ENCODE measurements around the gene SPIB.
"Not testable (repeated sequence)": the region's sequence is repeated elsewhere in the genome, so short reads cannot be mapped to it uniquely, and the experiment has no call there.

The SPIB gene

DNA sequence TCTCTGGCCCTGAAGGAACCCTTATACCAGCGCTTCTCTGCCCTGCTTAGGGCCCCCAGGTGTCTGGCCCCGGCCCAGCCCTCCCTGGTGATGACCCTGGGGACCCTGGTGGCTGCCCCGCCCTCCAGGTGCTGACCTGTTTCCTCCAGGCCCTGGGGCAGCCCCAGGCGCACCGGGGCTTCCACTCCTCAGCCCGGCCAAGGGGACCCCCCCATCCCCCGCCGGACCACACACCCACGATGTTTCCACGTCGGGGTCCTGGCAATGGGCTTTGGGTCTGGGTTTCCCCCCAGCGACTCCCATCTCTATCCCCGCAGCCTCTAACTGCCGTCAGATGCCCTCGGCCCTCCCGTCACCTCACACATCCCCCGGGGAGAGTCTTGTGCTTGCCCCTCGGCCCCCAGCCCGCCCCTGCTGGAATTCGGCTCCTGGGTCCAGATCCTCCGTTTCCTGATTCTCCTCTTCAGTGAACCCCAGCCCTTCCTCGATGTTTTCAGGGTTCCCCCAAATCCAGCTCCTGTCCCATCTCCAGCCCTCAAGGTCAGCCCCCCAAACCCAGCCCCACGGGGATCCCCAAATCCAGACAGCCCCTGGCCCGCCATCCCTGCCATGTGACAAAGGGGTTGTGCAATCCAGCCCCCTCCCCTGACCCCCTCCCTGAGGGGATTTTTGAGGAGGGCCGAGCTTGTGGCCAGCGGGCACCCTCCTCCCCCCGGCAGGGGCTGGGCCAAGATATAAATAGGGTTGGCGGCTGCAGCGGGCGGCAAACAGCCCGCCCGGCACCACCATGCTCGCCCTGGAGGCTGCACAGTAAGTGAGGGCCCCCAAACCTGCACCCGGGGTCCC lies at the start of gene SPIB:
TSS of gene SPIB (plus strand) at position 763 of the 846 bp plus-strand sequence. CDS start at position 788, 25 bp downstream.
- no peak for DNase-seq

DNA sequence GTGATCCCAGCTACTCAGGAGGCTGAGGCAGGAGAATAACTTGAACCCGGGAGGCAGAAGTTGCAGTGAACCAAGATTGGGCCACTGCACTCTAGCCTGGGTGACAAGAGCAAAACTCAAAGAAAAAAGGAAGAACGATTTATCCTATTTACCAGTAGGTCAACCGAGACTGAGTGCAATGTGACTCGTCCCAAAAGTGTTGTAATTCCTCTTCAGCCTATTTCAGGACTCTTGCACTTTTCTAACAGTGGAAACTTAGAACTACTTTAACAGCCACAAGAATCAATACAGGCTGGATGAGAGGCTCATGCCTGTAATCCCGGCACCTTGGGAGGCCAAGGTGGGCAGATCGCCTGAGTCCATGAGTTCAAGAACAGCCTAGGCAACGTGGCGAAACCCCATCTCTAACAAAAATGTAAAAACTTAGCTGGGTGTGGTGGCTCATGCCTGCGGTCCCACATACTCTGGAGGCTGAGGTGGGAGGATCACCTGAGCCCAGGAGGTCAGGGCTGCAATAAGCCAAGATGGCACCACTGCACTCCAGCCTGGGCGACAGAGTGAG lies 46.7 kb upstream of the SPIB start:
- DNase-seq: no peak

DNA sequence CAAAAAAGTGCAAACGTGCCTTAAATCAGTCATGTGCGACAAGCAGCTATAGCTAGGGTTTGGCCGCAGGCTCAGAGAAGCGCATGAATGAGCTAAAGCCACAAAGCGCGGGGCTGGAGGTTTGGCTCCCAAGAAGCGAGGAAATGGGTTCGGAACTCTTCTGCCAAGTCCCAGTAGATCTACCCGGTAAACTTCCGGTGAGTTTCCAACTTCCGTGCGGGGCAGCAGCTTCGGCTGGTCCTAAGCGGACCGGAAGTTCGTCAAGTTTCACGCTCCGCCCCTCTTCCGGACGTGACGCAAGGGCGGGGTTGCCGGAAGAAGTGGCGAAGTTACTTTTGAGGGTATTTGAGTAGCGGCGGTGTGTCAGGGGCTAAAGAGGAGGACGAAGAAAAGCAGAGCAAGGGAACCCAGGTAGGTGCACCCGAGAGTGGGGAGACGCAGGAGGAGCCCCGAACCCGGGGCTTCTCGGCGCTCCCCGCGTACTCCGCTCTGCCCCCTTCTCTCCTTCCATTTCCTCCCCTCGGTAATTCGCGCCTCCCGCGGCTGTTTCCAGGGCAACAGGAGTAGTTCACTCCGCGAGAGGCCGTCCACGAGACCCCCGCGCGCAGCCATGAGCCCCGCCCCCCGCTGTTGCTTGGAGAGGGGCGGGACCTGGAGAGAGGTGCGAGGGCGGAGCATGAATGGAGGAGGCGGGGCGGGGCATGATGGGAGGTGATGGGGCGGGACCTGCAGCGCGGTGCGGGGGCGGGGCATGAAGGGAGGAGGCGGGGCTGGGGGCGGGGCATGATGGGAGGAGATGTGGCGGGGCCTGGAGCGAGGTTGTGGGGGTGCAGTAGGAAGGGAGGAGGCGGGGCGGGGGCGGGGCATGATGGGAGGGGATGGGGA lies 42.3 kb upstream of the SPIB start, which contains the start of gene NR1H2:
TSS of gene NR1H2 (plus strand) at position 292 of the 885 bp plus-strand sequence. CDS start 1,149 bp downstream, outside the sequence.
- DNase-seq: peak; percentile 97

DNA sequence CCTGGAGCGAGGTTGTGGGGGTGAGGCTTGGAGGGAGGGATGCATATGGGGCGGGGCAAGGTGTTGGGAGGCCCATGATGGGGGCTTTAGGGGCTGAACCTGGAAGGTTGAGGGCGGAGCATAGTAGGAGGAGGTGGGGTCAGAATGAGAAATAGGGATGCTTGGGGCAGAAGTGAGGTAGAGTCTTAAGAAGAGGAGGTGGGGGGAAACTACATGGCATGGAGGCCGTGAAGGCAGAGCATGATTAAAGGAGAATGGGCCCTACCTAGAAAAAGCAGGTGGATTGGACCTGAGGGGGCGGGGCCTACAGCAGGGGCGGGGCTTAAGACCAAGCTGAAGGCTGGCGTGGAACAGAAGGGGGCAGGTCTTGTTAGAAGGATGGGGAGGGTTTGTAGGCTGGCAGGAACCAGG lies 41.7 kb upstream of the SPIB start:
- peak; percentile 71 for DNase-seq

DNA sequence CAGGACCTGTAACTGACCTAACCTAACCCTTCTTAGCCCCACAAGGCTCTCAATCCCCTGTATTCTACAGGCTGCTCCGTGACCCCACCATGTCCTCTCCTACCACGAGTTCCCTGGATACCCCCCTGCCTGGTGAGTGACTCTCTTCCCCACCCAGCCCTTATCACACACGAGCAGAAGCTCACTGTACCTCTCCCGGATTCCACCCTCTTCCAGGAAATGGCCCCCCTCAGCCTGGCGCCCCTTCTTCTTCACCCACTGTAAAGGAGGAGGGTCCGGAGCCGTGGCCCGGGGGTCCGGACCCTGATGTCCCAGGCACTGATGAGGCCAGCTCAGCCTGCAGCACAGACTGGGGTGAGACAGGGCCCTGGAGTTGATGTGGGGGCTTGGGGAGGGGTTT lies 41.2 kb upstream of the SPIB start:
- no peak for DNase-seq

DNA sequence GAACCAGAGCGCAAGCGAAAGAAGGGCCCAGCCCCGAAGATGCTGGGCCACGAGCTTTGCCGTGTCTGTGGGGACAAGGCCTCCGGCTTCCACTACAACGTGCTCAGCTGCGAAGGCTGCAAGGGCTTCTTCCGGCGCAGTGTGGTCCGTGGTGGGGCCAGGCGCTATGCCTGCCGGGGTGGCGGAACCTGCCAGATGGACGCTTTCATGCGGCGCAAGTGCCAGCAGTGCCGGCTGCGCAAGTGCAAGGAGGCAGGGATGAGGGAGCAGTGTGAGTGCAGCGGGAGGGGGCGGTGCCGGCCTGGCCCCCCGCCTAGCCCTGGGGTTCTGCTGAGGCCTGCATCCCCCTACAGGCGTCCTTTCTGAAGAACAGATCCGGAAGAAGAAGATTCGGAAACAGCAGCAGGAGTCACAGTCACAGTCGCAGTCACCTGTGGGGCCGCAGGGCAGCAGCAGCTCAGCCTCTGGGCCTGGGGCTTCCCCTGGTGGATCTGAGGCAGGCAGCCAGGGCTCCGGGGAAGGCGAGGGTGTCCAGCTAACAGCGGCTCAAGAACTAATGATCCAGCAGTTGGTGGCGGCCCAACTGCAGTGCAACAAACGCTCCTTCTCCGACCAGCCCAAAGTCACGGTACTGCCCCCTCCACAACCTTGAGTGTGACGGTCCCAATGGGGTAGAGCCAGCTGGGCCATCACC lies 40.4 kb upstream of the SPIB start:
- no peak for DNase-seq

DNA sequence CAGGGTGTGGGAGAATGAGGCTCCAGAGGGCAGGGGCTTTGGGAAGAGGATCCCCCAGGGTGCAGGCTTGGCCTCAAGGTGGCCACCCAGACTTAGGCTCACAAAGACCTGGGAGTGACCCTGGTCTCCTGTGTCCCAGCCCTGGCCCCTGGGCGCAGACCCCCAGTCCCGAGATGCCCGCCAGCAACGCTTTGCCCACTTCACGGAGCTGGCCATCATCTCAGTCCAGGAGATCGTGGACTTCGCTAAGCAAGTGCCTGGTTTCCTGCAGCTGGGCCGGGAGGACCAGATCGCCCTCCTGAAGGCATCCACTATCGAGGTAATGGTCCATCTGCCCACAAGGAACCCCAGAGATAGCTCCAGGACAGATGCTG lies 39.9 kb upstream of the SPIB start:
- DNase-seq: no peak

DNA sequence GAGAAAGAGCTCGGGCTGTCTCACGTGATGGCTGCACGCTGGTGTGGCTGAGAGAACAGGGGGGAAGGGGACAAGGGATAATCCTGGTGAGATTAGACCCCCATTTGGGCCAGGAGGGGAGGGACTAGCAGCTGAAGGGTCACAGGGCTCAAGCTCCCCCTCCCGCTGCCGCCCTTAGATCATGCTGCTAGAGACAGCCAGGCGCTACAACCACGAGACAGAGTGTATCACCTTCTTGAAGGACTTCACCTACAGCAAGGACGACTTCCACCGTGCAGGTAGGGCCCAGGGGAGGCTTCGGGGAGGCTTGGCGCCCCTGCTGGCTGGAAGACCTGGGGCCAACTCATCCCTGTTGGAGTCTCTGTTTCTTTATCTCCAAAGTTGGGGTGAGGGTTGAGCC lies 39.1 kb upstream of the SPIB start:
- no peak for DNase-seq

DNA sequence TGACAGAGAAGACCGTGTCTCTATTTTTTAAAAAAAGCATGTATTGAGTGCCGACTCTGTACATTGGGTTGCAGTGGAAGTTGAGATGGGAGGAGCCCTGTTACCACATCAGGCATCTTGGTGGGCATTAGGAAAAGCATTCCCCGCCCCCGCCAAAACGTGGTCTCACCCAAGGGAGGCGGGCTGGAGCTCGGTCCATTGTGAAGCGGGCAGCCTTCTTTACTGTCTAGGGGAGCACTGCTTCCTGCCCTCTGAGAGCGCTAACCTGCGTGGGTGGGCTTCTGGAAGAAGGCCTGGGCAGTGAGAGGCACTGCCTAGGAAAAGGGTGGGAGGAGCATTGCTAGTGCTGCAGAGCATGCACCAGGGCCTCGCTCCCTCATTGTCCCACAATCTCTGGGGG lies 38.6 kb upstream of the SPIB start:
- DNase-seq: no peak

DNA sequence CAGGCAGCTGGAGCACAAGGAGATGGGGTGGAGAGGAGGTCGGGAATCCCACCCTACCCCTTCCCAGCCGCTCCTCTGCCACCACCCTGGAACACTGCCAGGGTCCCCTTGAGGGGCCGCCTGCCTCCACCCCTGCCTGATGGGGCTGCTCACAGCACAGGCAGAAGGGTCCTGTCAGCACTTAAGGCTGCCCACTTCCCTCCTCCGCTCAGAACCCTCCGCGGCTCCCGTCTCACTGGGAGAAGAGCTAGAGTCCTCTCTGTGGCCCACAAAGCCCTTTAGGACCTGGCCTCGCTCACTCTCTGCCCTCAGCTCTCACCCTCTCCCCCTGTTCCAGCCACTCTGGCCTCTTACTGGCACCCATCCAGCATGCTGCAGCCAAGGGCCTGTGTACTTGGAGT lies 38.0 kb upstream of the SPIB start:
- no peak for DNase-seq

DNA sequence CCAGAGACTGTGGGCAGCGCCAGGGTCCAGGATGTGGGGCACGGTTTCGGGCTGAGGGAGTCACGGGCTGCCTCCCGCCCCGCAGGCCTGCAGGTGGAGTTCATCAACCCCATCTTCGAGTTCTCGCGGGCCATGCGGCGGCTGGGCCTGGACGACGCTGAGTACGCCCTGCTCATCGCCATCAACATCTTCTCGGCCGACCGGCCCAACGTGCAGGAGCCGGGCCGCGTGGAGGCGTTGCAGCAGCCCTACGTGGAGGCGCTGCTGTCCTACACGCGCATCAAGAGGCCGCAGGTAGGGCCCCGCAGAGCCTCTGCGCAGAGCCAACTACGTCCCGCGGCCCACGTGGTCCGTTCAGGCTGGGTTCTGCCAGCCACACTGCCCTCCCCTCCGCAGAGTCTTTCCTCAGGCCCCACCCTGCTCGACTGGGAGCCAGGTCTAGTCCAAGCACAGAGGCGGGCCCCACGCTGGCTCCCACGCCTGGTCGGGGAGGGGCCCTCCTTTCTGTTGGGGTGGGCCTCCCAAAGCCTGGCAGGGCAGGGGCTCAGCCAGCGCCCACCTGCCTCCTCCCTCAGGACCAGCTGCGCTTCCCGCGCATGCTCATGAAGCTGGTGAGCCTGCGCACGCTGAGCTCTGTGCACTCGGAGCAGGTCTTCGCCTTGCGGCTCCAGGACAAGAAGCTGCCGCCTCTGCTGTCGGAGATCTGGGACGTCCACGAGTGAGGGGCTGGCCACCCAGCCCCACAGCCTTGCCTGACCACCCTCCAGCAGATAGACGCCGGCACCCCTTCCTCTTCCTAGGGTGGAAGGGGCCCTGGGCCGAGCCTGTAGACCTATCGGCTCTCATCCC lies 36.6 kb upstream of the SPIB start:
- no peak for DNase-seq

DNA sequence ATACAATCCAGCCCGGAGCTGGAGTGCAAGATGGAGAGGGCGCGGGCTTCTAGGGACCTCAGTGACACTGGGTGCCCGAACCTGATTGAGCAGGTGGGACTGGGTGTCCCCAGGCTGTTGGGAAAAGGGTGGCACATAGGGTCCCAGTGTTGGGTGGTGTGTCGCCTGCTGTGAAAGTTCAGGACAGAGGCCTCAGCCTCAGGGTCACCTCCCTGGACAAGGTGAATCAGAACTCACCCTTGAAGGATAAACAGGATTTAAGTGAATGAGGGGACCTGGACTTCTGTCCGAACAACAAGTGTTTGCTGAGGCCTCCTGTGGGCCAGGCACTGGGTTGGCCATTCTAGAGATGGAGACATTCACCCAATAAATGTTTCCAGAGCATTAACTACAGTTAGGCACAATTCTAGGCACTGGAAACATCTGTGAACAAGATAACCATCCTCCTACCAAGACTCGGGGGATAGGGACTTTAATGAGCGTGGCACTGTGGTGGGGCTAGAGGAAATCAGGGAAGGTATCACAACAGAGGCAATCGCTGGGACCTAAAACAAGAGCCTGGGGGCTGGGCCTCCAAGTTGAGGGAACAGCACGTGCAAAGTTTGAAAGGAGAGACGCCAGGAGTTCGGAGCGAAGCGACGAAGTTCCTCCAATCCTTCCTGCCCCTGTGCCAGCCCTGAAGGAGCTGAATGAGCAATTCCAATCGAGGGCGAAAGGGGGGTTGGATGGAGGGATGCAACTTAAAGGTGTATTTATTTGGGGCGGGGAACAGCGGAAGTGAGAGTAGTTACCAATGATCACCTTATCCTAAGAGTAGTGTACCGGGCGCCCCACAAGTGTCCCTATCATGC lies 35.5 kb upstream of the SPIB start:
- DNase-seq: no peak

DNA sequence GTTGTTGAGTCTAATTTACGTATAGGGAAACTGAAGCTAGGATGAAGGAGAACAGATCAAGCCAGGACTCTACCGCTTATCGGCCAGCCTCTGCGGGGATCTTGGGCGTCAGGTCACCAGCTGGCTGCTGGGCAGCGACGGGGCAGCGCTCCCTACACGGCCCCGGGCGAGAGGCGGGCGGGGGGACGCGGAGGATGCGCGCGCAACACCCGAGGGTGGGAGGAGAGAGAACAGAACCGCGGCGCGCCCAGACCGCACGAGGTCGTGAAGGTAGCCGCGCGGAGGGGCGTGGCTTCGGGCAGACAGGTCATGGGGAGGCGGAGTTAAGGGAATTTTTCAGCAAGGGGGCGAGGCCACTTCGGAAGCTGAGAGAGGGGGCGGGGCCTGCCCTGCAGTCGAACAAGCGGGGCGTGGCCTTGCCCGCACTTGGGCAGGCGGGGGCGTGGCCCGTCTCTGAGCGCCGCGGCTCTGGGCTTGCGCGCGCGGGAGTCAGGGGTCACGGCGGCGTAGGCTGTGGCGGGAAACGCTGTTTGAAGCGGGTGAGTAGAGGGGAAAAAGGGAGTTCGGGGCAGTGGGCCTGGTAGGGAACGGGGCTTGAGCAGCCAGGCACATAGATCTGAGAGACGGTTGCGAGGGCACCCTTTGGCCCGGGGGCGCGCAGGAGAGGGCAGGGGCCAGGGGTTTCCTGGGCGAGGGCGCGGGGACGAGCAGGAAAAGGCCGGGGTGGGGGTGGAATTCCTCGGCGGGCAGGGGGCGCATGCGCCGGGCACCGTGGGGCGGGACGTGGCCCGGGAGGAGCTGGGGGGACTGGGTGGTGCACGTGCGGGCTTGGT lies 34.7 kb upstream of the SPIB start, which contains the start of gene POLD1:
TSS of gene POLD1 (plus strand) at position 496 of the 833 bp plus-strand sequence. CDS start 14,505 bp downstream, outside the sequence.
- peak; percentile 99 for DNase-seq

DNA sequence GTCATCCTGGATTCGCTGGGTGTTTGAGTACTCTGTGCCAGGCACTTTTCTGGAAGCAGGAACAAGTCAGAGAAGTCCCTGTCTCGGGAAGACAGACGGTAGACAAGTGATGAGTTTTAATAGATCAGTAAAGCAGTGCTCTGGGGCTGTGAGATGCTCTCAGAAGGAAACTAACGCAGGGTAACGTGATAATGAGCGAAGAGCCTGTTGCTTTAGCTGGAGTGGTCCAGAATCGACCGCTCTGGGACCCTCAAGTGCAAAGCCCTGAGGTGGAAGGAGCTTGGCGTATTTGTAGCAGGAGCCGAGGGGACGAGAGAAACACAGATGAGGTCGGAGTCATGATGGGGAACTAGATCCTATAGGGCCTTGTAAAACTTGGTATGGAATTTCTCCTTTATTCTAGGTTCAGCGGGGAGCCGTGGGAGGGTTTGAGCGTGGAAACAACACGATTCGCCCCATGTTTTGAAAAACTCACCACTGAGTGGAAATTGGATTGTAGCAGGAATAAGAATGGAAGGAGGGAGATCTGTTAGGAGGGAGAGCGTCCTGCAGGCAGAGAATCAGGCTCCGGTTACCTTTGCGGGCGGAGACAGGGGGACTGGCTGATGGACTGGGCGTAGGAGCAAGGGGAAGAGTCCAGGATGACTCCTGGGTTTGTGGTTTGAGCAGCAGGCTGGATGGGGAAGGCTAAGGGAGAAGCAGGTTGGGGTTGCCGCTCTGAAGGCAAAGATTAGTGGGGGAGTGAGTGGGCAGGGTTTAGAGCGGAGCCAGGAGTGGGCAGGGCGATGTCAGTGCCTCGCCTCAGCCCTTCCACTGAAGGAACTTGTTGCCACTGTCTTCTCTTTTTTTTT lies 33.8 kb upstream of the SPIB start:
- DNase-seq: no peak

DNA sequence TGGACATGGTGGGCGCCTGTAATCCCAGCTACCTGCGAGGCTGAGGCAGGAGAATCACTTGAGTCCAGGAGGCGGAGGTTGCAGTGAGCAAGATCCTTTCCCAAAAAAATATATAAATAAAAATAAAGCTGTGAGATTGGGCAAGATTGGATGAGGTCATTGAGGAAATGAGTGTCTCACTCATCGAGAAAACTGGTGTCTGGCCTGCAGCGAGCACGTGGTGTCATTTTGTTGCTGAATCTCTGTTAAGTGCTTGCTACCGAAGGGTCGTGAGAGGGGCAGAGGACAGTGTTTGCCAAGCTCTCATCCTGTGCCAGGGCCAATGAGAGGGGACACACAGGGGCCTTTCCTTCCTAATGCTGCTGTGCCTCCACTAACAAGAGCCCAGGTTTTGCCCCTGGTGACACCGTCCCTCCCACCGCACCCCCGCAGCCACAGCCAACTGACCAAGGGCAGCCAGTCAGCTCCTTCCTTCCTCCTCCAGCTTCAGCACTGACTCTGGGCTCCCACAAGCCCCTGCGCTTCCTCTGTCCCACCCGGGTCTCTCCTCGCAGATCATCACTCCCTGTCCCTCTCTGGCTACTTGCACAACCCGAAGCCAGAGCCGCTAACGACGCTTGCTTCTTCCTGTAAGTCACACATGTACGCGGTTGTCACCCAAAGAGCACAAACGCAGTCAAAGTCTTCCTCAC lies 31.4 kb upstream of the SPIB start:
- DNase-seq: no peak

DNA sequence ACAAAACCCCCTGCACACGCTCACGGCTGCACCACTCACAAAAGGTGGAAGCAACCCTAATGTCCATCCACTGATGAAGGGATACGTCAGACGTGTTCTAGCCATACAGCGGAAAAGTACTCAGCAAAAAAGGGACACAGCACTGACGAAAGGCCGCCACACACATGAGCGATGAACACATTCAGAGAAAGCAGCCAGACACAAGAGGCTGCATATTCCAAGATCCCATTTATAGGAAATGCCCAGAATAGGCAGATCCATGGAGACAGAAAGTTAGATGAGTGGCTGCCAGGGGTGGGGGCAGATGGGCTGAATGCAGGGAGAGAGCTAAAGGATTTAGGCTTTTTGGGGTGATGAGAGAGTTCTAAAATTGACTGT lies 30.9 kb upstream of the SPIB start:
- DNase-seq: no peak

DNA sequence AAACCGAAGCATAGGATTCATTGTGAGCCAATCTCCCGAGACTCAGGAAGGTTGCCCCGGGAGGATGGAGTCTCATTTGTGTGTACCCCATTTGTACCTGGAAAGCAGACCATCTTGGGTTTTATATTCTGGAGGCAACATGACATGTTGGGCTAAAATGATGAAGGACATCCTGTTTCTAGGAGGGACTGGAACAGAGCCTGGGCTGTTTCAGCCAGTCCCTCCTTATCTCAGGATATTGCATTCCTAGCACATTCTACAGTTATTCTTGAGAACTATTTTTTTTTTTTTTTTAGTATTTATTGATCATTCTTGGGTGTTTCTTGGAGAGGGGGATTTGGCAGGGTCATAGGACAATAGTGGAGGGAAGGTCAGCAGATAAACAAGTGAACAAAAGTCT lies 28.4 kb upstream of the SPIB start:
- not testable (repeated sequence) for DNase-seq

DNA sequence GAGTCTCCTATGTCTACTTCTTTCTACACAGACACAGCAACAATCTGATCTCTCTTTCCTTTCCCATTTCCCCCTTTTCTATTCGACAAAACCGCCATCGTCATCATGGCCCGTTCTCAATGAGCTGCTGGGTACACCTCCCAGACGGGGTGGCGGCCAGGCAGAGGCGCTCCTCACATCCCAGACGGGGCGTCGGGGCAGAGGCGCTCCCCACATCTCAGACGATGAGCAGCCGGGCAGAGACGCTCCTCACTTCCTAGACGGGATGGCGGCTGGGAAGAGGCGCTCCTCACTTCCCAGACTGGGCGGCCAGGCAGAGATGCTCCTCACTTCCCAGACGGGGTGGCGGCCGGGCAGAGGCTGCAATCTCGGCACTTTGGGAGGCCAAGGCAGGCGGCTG lies 27.8 kb upstream of the SPIB start:
- DNase-seq: not testable (repeated sequence)
